ENCODE measurements around the gene BEAN1.
"Not testable (repeated sequence)": the region's sequence is repeated elsewhere in the genome, so short reads cannot be mapped to it uniquely, and the experiment has no call there.

Gene BEAN1

DNA sequence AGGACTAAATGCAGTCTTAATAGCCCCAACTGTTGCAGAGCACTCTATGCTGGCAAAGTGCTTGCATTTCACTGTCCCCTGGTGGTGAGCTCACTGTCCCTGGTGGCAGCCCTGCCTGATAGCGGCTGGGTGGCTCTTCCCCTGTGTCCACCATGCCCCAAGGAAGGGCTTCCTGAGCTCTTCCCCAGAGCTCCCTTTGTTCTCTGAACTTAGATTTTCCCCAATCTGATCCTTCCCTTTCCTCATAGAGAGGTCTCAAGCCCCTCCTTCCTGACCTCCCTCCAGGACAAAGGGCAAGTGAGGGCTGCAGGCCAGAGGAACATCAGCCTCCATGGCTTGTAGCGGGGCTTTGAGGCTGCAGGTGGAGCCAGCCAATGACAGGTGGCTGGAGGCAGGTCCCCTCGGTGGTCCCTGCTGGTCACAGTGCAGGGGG is 17.0 kb downstream of the BEAN1 start:
- no peak for DNase-seq

DNA sequence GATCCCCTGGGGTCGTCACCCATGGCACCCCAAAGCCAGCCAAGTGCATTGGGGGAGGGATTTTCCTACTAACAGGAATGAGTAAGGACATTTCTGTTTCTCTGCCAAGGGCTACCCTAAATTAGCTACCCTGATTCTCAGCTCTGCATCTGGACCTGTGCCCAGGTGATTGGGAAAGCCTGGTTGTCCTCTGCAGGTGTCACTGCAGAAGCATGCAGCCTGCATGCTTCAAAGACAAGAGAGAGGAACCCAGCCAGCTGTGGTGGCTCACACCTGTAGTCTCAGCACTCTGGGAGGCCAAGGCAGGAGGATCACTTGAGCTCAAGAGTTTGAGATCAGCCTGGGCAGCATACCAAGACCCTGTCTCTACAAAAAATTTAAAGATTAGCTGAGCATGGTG is 19.6 kb downstream of the BEAN1 start:
- no peak for DNase-seq

DNA sequence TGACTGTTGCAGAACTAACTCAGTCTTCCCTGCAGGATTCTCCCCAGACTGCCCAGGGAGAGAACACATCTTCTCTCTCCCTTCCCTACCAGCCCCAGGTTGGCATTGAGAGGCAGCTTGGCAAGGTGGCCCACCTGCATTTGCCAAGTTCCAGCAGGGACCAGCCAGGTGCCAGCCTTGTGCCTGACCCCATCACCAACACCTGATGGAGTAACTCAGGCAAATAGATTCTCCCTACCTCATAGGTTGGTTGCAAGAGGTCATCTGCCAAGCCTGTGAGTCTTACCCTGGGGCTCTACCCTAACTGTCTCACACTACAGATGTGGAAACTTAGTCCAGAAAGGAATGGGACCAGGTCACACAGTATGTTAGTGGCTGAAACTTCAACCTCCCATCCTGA is 20.4 kb downstream of the BEAN1 start:
- no peak for DNase-seq

GRCh38 chr16:66451548-66451947 is 24.5 kb downstream of the BEAN1 start:
- no peak for DNase-seq

DNA sequence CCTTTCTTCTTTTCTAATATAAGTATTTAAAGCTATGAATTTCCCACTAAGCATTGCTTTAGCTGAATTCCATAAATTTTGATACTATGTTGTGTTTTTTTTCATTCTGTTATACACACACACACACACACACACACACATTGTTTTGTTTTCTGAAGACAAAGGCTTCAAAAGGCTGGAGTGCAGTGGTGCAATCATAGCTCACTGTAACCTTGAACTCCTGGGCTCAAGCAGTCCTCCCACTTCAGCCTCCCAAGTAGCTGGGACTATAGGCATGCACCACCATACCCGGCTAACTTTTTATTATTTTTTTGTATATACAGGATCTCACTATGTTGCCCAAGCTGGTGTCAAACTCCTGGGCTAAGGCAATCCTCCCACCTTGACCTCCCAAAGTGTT is 26.1 kb downstream of the BEAN1 start:
- DNase-seq: not testable (repeated sequence)

DNA sequence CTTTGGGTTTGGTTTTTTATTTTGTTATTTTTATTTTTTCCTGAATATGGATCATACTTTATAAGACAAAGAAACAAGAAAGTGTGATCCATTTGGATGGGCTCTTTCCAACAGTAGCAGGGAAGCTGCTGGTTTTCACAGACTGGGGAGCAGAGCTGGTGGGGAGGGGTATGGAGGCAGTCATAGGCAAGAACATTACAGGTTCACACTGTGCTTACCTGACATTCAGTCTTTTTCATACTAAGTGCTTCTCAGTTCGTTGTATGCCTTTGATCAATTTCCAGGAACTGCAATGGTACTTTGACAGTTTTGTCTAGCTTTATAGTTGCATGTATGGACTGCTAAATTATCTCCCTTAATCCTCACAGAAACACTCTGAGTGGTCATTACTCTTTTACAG is 27.7 kb downstream of the BEAN1 start:
- no peak for DNase-seq

DNA sequence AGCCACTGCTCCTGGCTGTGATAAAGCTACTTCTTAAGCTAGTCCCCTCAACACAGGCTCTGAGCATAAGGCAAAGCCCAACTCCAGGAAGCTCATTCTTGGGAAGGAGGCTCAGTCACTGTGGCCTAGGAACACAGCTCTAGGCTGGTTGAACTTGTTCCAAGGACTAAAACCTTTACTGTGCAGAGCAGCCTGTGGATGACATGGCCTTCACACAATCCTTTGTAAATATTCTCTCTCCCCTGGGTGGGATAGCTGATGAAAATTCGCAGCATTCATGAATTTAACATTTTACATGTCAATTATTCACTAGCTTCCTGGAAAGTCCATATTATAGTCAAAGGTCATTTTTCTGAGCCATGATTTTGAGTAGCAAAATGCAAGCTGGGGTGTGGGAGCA is 28.9 kb downstream of the BEAN1 start:
- no peak for DNase-seq

DNA sequence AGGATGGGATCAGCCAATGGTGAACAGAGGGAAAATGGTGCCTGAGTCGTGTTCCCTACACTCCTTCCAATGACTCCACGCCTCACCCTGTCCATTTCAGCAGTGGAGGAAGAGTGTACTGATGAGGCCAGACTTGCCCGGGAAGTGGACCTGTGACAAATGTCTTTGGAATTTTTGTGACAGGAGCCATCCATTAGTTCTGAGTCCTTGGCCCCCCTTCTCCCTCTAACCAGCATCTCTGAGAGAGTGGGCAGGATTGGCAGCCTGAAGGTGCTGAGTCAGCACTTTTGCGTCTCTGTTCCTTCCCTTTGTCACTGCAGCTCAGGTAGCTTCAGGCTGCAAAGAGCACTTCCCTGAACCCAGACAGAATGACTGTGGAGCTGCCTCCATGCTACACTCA is 30.8 kb downstream of the BEAN1 start:
- no peak for DNase-seq

DNA sequence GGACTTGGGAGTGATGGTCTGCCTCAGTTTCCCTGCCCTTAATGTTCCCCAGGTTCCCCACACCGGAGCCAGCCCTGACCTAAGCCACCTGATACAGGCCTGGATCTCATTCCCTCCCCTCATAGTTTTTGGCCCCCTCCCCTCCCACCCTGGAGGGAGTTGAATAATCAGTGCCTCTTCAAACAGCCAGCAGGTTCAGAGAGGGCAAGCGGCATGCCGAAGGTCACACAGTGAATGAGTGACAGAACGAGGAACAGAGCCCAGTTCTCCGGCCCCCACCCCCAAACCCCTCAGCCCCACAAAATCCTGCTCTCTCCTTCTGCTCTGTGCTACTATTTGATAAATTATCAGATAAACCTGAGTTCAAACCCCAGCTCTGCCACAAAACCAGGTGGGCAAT is 31.2 kb downstream of the BEAN1 start:
- no peak for DNase-seq

GRCh38 chr16:66458853-66459252 is 31.8 kb downstream of the BEAN1 start:
- DNase-seq: no peak

DNA sequence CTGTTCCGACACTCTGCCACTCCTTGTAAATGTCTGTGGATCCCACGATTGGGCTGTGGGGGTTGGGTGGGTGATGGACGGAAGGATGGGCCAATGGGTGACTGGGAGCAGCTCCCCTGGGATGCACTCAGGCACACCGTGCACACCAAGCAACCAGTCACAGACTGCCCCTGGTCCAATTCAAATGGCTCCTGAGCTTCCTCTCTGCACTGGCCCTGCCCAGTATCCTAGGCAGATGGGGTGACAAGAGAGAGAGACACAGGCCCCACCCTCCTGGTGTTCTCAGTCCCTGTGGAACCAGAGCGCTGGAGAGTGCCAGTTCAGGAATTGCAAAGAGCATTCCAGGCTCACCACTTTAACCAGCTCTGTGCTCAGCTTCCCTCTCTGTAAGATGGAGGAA is 32.8 kb downstream of the BEAN1 start:
- no peak for DNase-seq

GRCh38 chr16:66460703-66461102 is 33.6 kb downstream of the BEAN1 start:
- no peak for DNase-seq

DNA sequence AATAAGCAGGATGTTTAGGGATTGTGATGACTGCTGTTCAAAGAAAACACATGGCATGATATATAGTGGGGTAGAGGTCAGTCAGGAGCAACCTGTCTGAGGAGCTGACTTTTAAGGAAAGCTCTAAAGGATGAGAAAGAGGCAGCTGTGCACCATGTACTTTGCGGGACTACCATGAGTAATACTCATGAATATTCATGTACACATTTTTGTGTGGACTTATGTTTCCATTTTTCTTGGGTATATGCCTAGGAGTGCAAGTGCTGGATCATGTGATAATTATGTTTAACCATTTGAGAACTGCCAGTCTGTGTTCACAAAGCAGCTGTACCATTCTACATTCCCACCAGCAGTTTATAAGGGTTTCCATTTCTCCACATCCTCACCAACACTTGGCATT is 35.8 kb downstream of the BEAN1 start:
- DNase-seq: no peak

DNA sequence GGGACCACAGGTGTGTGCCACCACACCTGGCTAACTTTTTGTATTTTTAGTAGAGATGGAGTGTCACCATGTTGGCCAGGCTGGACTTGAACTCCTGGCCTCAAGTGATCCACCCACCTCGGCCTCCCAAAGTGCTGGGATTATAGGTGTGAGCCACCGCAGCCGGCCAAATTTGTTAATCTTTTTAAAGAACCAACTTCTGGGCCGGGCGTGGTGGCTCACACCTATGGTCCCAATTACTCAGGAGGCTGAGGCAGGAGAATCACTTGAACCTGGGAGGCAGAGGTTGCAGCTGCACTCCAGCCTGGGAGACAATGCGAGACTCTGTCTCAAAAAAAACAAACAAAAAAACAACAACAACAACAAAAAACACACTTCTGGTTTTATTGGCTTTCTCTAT is 38.9 kb downstream of the BEAN1 start:
- not testable (repeated sequence) for DNase-seq

DNA sequence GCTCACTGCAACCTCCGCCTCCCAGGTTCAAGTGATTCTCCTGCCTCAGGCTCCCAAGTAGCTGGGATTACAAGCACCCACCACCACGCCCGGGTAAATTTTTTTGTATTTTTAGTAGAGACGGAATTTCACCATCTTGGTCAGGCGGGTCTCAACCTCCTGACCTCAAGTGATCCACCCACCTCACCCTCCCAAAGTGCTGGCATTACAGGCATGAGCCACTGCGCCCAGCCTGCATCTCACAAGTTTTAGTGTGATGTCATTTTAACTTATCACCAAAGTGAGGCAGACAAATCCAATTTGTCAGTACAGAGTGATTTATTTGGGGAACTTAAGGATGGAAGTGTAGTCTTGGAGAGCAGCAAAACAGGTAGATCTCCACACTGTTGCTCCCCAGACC is 39.5 kb downstream of the BEAN1 start:
- DNase-seq: not testable (repeated sequence)

DNA sequence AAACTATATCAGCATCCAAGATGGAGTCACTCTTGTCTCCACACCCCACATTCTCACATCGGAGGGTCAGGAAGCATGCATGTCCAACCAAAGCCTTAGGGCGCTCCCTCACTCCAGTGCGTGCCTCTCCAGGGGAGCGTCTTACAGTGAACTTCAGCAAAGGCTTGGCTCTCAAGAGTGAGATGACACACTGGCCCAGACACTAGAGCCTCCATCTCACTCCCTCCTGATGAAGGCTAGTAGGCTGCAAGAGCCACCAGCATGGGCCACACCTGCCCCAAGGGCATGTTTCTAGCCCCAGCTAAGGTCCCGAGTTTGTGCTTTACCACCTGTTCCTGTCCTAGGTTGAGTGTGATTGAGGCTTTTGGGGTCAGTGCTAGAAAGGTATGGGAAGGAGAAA is 40.5 kb downstream of the BEAN1 start:
- DNase-seq: no peak

DNA sequence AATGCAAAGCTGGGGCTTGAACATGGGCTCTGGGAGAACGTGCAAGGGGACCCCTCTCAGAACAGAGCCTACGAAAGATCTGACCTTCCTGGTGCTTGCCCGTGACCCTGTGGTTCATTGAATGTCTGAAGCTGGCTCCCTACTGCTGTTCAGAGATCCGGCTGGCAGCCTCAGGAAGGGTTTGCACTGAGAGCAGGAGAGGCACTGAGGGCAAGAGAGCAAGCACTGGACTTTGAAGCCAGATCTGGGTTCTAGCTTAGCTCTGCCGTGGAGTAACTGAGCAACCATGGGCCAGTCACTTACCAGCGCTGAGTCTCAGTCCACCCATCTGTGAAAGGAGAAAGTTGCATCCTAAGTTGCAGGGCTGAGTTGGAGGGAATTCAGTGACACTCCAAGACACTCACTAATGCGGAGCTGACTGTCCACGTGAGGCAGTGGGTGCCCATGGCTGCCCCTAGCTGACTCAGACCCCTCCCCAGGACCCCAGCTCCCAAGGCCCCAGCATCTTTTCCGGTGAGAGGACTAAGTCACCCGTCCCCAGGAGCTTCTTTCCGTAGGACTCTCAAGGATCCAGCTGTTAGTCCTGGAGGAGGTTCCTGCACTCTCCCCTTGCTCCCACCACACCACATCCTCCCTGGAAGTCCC is 41.3 kb downstream of the BEAN1 start:
- no peak for DNase-seq

DNA sequence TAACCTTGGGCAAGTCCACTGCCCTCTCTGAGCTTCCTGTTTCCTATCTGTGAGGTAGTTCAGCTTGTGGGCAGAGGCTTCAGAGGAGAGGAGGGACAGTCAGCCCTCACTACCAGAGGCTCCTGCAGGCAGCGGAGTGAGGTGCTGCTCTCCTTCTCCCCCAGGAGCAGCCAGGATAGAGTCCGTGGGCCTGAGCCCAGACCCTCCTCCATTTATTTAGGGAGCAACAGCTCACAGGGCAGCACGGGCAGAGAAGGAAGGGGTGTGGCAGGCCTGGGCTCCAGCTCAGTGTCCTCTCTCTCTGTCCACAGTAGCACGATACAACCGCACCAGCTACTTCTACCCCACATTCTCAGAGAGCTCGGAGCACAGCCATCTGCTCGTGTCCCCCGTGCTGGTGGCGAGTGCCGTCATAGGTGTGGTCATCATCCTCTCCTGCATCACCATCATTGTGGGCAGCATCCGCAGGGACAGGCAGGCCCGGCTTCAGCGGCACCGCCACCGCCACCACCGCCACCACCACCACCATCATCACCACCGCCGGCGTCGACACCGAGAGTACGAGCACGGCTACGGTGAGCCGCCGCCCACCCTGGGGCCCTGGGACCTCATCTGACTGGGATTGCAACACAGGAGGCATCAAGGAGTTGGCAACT is 42.3 kb downstream of the BEAN1 start:
- no peak for DNase-seq

DNA sequence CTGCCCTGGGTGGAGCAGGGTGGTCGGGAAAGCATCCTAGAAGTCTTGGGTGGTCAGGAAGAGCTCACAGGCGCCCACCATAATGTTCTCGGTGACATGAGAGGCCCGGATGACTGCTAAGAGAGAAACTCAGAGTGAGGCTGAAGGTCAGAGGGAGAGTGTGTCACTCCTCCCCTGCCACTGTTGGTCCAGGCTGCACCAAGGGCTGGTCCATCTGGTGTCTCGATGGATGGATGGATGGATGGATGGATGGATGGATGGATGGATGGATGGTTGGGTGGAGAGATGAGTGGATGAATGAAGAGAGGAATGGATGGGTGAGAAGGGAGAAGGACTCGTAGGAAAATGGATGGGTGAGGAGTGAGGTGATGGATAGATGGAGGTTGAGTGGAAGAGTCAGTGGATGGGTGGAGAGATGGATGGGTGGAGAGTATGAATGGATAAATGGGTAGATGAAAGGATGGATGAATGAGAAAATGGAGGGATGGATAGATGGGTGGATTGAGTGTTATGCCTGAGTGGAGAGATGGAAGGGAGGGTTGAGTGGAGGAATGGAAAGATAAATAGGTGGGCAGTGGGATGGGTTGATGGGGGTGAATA is 43.0 kb downstream of the BEAN1 start:
- DNase-seq: no peak

- no peak for DNase-seq
Observed at GRCh38 chr16:66470556-66470955, 43.5 kb downstream of the BEAN1 start.

DNA sequence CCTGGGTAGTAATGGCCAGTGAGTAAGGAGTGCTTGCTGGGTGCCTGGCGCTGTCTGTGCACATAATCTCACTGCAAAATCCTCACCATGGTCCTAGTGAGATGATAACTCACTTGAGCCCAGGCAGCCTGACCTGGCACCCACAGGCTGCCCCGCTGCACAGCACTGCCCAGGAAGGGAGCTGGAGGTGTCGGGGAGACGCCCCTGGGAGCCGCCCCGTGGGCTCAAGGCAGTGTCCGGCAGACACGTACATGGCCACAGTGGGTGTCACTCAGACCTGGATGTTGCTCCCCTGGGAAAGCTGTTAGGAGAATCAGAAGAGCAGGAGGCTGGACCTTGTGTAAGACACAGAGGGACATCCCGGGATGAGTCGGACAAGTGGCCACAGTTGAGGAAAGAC is 44.2 kb downstream of the BEAN1 start:
- no peak for DNase-seq

GRCh38 chr16:66471716-66472393 is 44.8 kb downstream of the BEAN1 start:
- DNase-seq: no peak

GRCh38 chr16:66473051-66473571 is 46.0 kb downstream of the BEAN1 start:
- no peak for DNase-seq
